NCI-H146 (cell line): ENCODE measurements around the gene URB1.

ENCODE experiments used
- DNase-seq: peaks from one replicate; lab custom pipeline; 2025; lab: John Stamatoyannopoulos, UW

The URB1 gene

GRCh38 chr21:32340863-32341848, 51.7 kb downstream of the URB1 start:
- no peak for DNase-seq

- DNase-seq = no peak
Measured at GRCh38 chr21:32338209-32338921, 54.4 kb downstream of the URB1 start.

- no peak for DNase-seq
Measured at GRCh38 chr21:32337206-32337605, 55.6 kb downstream of the URB1 start.

- DNase-seq = no peak
Measured at GRCh38 chr21:32336711-32337110, 56.1 kb downstream of the URB1 start.

GRCh38 chr21:32335601-32336575, 56.9 kb downstream of the URB1 start:
- DNase-seq = no peak

- DNase-seq = no peak
Measured at GRCh38 chr21:32334980-32335531, 57.8 kb downstream of the URB1 start.

- no peak for DNase-seq
Measured at GRCh38 chr21:32333953-32334673, 58.7 kb downstream of the URB1 start.

- no peak for DNase-seq
Measured at GRCh38 chr21:32332463-32332951, 60.3 kb downstream of the URB1 start.

GRCh38 chr21:32331444-32332305, 61.1 kb downstream of the URB1 start:
- DNase-seq = no peak

GRCh38 chr21:32330784-32331311, 62.0 kb downstream of the URB1 start:
- DNase-seq = peak; percentile 88

- DNase-seq = no peak
Measured at GRCh38 chr21:32329776-32330175, 63.0 kb downstream of the URB1 start.

GRCh38 chr21:32329331-32329730, 63.5 kb downstream of the URB1 start:
- DNase-seq = no peak

- DNase-seq = no peak
Measured at GRCh38 chr21:32328595-32328994, 64.2 kb downstream of the URB1 start.

GRCh38 chr21:32325706-32326105, 67.1 kb downstream of the URB1 start:
- no peak for DNase-seq

- no peak for DNase-seq
Measured at GRCh38 chr21:32322676-32323075, 70.1 kb downstream of the URB1 start.

- no peak for DNase-seq
Measured at GRCh38 chr21:32322103-32322502, 70.7 kb downstream of the URB1 start.

- no peak for DNase-seq
Measured at GRCh38 chr21:32321480-32321879, 71.3 kb downstream of the URB1 start.

GRCh38 chr21:32320726-32321125, 72.1 kb downstream of the URB1 start:
- DNase-seq = no peak

GRCh38 chr21:32320059-32320458, 72.8 kb downstream of the URB1 start:
- DNase-seq = no peak
